Mucosa of stomach (tissue), 1 donor: ENCODE data around the gene MPPED2.

ENCODE experiments used
- H3K27me3 ChIP-seq: one replicate; pipeline ENCODE4 v1.7.0; 2013; ENCODE audit warnings: mild to moderate bottlenecking, low read length; ENCODE audit not compliant: control insufficient read depth, insufficient read depth
- H3K36me3 ChIP-seq: one replicate; pipeline ENCODE4 v1.7.0; 2013; ENCODE audit warnings: low read length; ENCODE audit not compliant: control insufficient read depth, insufficient read depth
- H3K4me1 ChIP-seq: one replicate; pipeline ENCODE4 v1.7.0; 2013; ENCODE audit warnings: mild to moderate bottlenecking, low read length; ENCODE audit not compliant: control insufficient read depth, insufficient read depth
- H3K4me3 ChIP-seq: one replicate; pipeline ENCODE4 v1.7.0; 2013; ENCODE audit warnings: low read length
- H3K9ac ChIP-seq: one replicate; pipeline ENCODE4 v1.7.0; 2013; ENCODE audit warnings: mild to moderate bottlenecking, low read length, moderate library complexity
- H3K9me3 ChIP-seq: one replicate; pipeline ENCODE4 v1.7.0; 2013; ENCODE audit warnings: mild to moderate bottlenecking, low read length, moderate library complexity; ENCODE audit not compliant: control insufficient read depth
- donor health status: Pancreatic carcinoma.

The MPPED2 gene

DNA sequence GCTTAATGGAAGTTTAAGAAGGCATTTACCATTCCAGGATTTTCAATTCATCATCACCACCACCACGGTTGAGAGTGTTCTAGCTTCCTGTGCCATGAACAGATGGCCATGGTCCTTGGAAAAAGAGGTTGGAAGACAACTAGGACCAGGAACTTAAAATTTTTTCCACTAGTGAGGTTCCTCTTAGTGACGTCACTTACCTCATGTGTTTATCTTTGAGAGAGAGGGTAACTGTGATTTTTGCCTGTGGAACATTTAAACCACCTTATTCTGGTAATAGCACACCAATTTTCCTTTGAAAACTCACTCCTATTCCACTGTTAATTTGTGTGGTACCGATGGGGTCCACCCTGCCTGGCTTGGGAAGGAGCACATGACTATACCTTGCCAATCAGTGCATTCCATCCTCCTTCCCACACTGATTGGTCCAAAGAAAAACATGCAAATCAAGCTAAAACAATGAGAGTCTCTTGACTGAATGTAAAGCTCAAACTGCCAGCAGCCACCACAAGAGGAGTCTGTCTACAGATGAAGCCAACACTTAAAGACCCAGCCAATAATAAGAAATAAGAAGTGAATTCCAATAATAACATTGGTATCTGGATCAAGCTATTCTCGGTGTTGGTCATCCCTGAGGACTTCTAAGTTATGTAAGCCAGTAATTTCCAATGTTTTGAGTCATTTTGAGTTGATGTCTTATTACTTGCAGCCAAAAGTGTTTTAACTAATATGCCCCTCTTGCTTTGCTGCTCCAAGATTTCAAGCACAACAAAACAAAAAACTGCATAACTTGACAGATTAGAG, 111.8 kb downstream of the MPPED2 start:
- no peak overlapping the region for H3K9ac ChIP-seq
- no peaks in the 10 kb centered on the region for H3K36me3 ChIP-seq
- H3K4me3 ChIP-seq = no peak overlapping the region
- no peaks in the 10 kb centered on the region for H3K9me3 ChIP-seq
- no peaks in the 10 kb centered on the region for H3K4me1 ChIP-seq
- no peaks in the 10 kb centered on the region for H3K27me3 ChIP-seq

DNA sequence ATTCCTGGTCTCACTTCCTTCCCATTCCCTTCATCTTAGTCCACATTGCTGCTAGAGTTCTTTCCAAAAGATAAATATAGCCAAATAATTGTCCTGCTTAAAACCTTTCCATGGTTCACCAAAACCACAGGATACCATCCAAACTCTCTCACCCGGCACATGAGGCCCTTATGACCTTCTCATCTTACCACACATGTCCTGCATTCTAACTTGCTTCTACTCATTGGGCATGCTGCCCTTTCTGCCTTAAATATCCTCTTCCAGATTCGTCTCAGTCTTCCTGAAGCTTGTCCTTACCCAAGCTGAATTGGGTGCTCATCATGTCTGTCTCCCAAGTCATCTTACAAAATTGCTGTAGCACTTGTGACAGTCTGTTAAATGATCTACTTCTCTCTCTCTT, 114.9 kb downstream of the MPPED2 start:
- Histone ChIP-seq H3K9me3 (no peaks in the 10 kb centered on the region), H3K9ac (no peak overlapping the region), H3K4me3 (no peak overlapping the region), H3K36me3 (no peaks in the 10 kb centered on the region), H3K27me3 (no peaks in the 10 kb centered on the region), H3K4me1 (no peaks in the 10 kb centered on the region)

DNA sequence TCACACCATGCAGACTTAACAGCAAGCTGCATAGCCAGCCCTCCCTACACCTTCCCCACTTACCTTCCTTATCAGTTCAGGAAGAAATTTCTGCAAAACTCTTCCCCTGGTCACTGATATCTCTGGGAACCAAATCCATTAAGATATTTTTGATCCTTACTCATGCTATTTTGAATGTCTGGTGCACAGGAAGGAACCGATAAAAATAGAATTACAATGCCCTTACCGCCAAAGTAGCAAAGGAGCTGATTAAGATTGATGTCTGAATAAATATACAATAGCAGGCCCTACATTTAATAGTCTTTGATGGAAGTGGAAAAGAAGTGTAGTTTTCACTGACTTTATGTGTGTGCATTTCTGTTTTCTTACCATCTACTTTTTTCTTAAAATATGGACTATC, 117.3 kb downstream of the MPPED2 start:
- no peaks in the 10 kb centered on the region for H3K36me3 ChIP-seq
- H3K27me3 ChIP-seq = no peaks in the 10 kb centered on the region
- no peak overlapping the region for H3K9ac ChIP-seq
- no peaks in the 10 kb centered on the region for H3K4me1 ChIP-seq
- H3K4me3 ChIP-seq = no peak overlapping the region
- H3K9me3 ChIP-seq = no peaks in the 10 kb centered on the region

DNA sequence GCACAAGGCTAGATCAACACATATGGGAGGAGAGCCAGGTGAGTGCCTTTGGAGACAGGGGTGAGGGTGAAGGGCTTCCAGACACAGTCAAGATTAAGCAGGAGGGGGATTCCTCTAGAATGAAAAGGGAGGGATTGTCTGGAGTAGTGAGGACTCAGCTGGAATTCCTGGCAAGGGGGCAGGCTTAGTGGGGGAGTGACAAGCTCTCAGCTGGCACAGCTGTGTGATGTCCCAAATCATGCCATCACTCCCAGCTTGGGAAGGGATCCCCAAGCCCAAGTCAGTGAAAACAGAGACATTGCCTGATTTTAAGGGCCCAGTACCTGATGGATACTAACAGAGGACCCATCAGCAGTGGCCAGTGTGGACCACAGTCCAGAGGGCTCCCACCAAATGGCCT, 119.0 kb downstream of the MPPED2 start:
- Histone ChIP-seq H3K9ac (no peak overlapping the region), H3K9me3 (no peaks in the 10 kb centered on the region), H3K4me3 (no peak overlapping the region), H3K4me1 (no peaks in the 10 kb centered on the region), H3K27me3 (no peaks in the 10 kb centered on the region), H3K36me3 (no peaks in the 10 kb centered on the region)

DNA sequence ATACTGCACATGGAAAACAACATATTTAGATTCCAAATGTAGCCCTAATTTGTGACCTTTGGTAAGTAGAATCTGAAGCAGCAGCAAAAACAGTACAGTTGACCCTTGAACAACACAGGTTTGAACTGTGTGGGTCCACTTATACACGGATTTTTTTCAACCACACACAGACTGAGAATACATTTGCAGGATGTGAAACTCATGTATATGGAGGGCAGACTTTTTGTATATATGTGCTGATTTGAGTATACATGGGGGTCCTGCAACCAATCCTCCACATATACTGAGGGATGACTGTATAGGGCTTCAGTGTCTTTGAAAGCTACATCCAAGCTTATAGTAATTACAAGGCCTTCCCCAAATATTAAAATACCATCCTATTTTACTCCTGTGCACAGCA, 120.5 kb downstream of the MPPED2 start:
- Histone ChIP-seq H3K4me1 (no peaks in the 10 kb centered on the region), H3K9ac (no peak overlapping the region), H3K4me3 (no peak overlapping the region), H3K36me3 (no peaks in the 10 kb centered on the region), H3K27me3 (no peaks in the 10 kb centered on the region), H3K9me3 (no peaks in the 10 kb centered on the region)

DNA sequence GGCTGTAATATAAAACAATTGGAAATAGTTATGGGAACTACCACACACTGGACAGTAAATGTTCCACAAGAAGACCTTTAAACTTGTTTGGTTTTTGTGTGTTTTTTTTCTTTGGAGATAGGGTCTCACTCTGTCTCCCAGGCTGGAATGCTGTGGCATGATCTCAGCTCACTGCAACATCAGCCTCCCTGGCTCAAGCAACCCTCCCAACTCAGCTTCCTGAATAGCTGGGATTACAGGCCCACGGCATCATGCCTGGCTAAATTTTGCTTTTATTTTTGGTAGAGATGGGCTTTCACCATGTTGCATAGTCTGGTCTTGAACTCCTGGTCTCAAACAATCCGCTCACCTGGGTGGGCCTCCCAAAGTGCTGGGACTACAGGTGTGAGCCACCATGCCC, 121.0 kb downstream of the MPPED2 start:
- no peak overlapping the region for H3K9ac ChIP-seq
- H3K9me3 ChIP-seq = no peaks in the 10 kb centered on the region
- no peak overlapping the region for H3K4me3 ChIP-seq
- no peaks in the 10 kb centered on the region for H3K4me1 ChIP-seq
- H3K36me3 ChIP-seq = no peaks in the 10 kb centered on the region
- H3K27me3 ChIP-seq = no peaks in the 10 kb centered on the region

DNA sequence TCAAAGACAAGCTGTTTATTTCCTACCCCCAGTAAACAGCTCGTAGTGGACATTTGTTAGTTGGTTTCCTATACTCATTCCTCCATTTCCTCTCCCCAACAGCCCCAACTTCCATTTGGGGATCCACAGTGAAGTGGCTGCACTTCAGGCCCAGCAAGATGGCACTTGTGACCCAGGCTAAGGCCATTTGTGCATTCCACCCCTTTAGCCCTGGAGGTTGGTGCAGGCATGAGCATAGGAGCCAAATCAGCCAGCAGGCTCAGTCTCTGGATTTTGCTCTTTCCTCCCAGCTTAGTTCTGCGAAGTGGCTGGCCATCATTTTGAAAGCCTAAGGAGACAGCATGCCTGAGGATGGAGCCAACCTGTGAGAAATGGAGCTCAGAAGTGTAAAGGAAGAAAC, 122.9 kb downstream of the MPPED2 start:
- Histone ChIP-seq H3K4me1 (no peaks in the 10 kb centered on the region), H3K27me3 (no peaks in the 10 kb centered on the region), H3K36me3 (no peaks in the 10 kb centered on the region), H3K9ac (no peak overlapping the region), H3K9me3 (no peaks in the 10 kb centered on the region), H3K4me3 (no peak overlapping the region)

DNA sequence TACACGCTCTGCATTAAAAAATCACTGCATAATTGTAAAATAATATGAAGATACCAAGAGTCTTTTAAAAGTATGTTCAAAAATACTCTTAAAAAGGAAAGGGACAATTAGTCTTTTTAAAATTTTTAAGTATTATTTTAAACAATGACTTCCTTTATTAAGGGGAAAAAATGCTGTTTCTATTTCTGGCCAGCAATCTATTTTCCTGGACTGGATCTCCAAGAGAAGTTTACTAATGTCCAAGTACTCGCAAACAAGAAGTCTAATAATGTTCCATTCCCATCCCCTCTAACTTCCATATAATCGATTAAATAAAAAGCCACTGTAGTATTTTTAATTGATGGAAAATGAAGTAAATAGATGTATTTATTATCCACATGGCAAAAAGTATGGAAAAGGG, 123.7 kb downstream of the MPPED2 start:
- no peaks in the 10 kb centered on the region for H3K9me3 ChIP-seq
- H3K27me3 ChIP-seq = no peaks in the 10 kb centered on the region
- no peaks in the 10 kb centered on the region for H3K4me1 ChIP-seq
- no peak overlapping the region for H3K4me3 ChIP-seq
- H3K36me3 ChIP-seq = no peaks in the 10 kb centered on the region
- H3K9ac ChIP-seq = no peak overlapping the region

DNA sequence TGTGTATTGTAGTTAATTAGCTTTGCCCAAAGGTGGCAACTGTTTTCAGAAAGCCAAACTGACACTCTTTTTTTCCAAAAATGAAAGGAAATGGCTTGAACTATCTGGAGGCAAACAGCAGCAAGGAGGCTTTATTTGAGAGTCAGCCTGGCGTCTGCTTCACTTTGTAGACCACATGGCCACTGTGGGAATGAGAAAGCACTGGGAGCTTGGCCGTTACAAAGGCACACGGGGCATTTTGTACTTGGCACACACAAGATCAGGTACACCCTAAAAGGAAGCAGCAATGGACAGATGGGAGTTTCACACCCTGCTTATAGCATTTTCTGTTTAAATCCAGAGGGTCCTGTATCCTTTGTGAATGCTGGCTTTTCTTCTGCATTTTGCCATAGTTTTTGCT, 126.3 kb downstream of the MPPED2 start:
- no peaks in the 10 kb centered on the region for H3K27me3 ChIP-seq
- no peak overlapping the region for H3K9ac ChIP-seq
- no peaks in the 10 kb centered on the region for H3K9me3 ChIP-seq
- no peaks in the 10 kb centered on the region for H3K36me3 ChIP-seq
- H3K4me1 ChIP-seq = no peaks in the 10 kb centered on the region
- H3K4me3 ChIP-seq = no peak overlapping the region

DNA sequence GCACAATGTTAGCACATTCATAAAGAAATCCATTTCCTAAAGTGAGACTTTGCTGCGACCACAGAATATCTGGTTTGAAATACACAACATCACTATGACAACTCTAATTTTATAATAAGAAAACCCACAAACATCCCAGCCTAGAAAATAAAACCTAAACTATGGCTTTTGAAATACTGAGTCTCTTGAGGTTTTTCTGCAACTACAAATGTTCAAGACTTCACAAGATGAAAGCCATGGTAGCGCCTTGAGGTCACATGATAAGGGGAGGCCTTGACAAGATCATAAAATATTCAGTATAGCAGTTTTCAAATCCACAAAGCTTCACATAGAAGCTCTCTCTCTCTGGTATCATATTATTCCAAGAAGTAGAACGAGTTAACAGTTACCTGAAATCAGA, 126.8 kb downstream of the MPPED2 start:
- H3K9ac ChIP-seq = no peak overlapping the region
- H3K36me3 ChIP-seq = no peaks in the 10 kb centered on the region
- H3K4me3 ChIP-seq = no peak overlapping the region
- no peaks in the 10 kb centered on the region for H3K4me1 ChIP-seq
- no peaks in the 10 kb centered on the region for H3K27me3 ChIP-seq
- no peaks in the 10 kb centered on the region for H3K9me3 ChIP-seq

DNA sequence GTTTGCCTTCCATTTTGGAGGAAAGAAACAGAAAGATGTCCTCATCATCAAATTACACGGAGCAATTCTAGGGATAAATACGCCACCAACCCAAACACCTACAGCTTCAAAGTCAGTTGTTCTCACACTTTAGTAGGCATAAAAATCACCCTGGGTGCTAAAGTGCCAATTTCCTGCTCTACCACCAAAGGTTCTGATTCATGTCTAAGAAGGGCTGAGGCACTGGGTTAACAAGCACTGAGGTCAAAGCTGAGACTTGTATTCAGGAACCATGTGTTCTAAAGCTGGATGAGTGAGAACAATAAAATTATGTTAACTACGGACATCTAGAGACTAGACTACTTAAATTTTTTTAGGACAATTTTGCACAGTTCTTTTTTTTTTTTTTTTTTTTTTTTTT, 127.6 kb downstream of the MPPED2 start:
- Histone ChIP-seq H3K4me3 (no peak overlapping the region), H3K9ac (no peak overlapping the region), H3K36me3 (no peaks in the 10 kb centered on the region), H3K4me1 (peaks cover 3% of the 10 kb centered on the region), H3K27me3 (no peaks in the 10 kb centered on the region), H3K9me3 (no peaks in the 10 kb centered on the region)

DNA sequence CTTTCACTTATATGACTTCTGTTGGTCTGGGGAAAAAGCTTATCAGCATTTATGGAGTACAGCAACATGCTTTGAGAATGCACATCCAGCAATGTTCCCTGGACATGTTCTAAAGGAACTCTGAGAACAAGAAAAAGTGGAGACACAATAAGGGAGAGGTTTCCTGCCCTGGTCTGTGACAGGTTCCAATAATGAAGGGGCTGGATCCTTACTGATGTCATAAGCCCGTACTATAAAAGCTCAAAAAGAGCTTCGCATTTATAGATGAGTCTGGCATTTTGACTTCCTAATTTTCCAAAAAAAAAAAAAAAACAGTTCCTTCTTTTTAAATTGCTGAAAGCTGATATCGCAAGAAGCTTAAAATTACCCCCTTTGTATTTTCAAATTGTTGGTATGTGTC, 129.1 kb downstream of the MPPED2 start:
- H3K9ac ChIP-seq = no peak overlapping the region
- H3K36me3 ChIP-seq = no peaks in the 10 kb centered on the region
- H3K4me3 ChIP-seq = no peak overlapping the region
- H3K9me3 ChIP-seq = no peaks in the 10 kb centered on the region
- peaks cover 3% of the 10 kb centered on the region for H3K4me1 ChIP-seq
- no peaks in the 10 kb centered on the region for H3K27me3 ChIP-seq

DNA sequence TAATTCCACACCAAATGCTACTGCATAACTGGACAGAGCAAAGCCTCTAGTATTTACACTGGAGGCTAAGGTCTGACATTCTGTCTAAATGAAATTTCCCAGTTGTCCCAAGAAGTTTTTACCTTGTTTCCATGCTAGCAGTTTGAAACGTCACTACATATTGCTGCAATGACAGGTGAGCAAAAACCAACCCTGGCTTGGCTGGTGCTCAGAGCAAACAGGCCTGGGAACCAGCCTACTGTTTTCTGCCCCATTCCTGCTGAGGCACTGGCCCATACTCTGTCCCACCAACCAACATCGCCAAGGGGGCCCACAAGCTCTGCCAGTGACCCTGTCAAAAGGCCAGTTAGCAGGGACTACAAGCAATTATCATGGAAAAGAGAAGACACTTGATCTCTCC, 131.1 kb downstream of the MPPED2 start:
- H3K4me3 ChIP-seq = no peak overlapping the region
- H3K36me3 ChIP-seq = no peaks in the 10 kb centered on the region
- no peaks in the 10 kb centered on the region for H3K9me3 ChIP-seq
- no peaks in the 10 kb centered on the region for H3K27me3 ChIP-seq
- no peak overlapping the region for H3K9ac ChIP-seq
- H3K4me1 ChIP-seq = peaks cover 3% of the 10 kb centered on the region
